Amniotic epithelial cell (primary cell): Measurements from ENCODE around the gene OR9A2.

ENCODE experiments used
- DNase-seq: peaks from one replicate; pipeline ENCODE4 v3.0.0-alpha.2; 2010; ENCODE audit warnings: low read depth

The OR9A2 gene

DNA sequence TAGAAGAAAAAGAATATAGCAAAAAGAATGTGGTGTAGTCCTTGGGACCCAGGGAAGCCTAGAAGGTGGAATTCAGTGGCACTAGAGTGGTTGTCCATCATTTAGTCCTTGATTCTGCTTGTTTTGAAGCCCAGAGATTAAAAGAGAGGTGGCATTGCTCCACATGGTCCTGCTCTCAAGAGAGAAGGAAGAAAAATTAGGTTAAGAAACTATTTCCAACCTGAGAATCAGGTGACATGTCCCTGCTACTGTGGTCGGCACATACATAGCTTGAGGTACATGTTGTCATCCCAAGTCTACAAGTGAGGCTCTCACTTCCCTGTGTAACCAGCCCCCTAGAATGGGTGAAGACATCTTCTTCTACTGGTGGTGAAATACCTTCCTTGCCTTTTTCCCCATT lies at the start of gene OR9A2:
OR9A2 (minus strand) TSS at position 101 of the 400 bp plus-strand sequence; CDS start at position 101, 0 bp downstream.
- DNase-seq, result no peak

DNA sequence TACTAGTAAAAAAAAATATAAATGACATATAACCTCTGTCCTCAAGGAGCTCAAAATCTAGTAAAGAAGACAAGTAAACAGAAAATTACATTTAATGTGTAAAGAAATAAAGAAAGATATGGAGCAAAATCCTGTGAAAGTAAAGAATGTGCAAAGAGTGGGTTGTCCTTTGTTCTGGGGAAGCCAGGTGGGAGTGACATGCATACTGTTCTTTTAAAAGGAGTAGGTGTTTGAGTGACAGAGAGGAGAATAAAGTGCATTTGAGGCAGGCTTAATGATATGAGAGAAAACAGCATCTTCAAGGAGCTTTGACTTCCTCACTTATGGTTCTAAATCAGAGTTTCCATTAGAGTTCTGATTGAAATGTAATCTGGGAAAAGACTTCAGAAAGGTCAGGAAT lies 47.2 kb upstream of the OR9A2 start:
- no peak for DNase-seq

DNA sequence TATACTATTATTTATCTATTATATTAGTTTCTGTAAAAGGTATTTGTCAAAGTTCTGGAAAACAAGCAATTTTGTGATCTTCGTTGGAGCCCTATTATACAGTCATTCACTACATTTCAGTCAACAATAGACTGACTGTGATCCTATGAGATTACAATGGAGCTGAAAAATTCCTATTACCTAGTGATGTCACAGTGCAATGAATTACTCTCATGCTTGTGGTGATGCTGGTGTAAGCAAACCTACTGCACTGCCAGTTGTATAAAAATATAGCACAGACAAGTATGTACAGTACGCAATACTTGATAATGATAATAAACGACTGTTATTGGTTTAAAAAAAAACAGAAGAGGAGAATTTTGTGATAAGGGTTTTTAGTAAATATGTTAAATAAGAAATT lies 46.6 kb upstream of the OR9A2 start:
- peak; percentile 2 for DNase-seq

GRCh38 chr7:143069912-143070500 lies 43.1 kb upstream of the OR9A2 start:
- no peak for DNase-seq

- DNase-seq, result no peak
Observed at GRCh38 chr7:143068446-143068845, 41.5 kb upstream of the OR9A2 start.

- no peak for DNase-seq
Observed at GRCh38 chr7:143063741-143064140, 36.8 kb upstream of the OR9A2 start.

GRCh38 chr7:143055754-143056153 lies 28.8 kb upstream of the OR9A2 start:
- no peak for DNase-seq

DNA sequence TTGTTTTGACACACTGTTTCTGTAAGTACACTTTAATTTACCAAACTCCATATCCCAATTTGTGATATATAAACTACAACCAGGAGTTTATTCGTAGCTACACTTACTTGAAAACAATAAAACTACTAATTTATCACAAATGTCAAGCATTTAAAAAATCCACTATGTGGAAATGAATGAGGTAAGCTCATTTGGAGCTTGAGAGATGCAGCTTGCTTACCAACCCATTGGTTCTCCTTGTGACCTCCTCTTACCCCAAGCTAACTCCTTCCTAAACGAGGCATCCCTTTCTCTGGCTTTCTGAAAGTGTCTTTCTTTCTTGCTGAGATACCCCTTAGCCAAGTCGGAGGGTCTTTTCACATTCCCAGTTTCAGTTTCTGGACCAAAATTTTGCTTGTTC lies 27.7 kb upstream of the OR9A2 start:
- DNase-seq, result no peak

DNA sequence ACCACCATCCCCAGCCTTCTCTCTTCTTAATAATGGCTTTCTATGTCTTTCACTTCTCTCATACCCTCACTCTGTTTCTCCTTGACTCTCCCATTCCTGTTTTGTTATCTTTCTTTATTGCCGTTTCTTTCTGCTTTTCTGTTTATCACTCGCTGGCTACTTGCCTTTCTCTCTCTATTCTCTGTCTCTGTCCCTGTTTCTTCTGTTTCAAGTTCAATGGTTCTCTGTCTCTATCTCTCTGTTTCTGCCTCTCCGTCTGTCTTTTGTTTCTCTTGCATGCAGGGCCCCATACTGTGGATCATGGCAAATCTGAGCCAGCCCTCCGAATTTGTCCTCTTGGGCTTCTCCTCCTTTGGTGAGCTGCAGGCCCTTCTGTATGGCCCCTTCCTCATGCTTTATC lies 25.1 kb upstream of the OR9A2 start, which contains the start of gene OR6V1:
OR6V1 (plus strand) TSS at position 301 of the 400 bp plus-strand sequence; CDS start at position 301, 0 bp downstream.
- no peak for DNase-seq

GRCh38 chr7:143050931-143051330 lies 24.0 kb upstream of the OR9A2 start:
- no peak for DNase-seq

GRCh38 chr7:143049362-143049761 lies 22.4 kb upstream of the OR9A2 start:
- no peak for DNase-seq

DNA sequence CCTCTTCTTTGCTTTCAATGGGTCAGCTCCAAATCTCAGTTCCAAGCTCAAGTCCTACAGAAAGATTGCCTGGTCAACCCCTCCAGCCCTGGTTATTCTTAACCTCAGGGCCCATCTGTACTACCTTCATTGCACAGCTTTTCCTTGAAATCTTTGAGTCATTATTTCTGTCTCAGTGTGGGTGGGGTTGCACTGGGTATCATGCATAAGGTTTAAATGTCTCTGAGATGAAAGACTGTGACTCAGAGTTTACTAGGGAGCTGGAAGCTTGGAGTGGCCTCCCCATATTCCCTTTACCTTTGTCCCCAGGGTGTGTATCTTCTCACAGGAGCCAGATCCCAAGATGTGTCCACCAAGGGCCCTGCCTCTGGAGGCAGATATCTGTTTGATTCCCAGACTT lies 21.9 kb upstream of the OR9A2 start:
- DNase-seq, result no peak

- no peak for DNase-seq
Observed at GRCh38 chr7:143047326-143047725, 20.4 kb upstream of the OR9A2 start.

GRCh38 chr7:143046426-143046851 lies 19.5 kb upstream of the OR9A2 start:
- DNase-seq, result no peak

DNA sequence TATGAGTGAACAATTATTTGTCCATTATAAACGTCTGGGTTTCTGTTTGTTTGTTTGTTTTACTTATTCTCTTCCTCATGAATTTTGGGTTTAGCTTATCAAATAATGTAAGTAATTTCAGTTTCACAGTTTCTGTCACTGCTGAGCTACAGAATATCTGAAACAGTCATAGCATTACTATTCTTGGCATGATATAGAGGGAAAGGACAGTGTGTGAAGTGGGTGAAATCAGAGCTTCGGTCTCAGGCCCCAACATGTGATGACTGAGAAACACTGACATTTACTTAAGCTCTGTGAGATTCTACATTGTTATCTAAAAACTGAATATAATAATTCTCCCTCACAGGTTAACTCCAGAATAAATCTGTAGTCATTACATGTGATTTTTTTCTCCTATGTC lies 16.5 kb upstream of the OR9A2 start:
- no peak for DNase-seq

DNA sequence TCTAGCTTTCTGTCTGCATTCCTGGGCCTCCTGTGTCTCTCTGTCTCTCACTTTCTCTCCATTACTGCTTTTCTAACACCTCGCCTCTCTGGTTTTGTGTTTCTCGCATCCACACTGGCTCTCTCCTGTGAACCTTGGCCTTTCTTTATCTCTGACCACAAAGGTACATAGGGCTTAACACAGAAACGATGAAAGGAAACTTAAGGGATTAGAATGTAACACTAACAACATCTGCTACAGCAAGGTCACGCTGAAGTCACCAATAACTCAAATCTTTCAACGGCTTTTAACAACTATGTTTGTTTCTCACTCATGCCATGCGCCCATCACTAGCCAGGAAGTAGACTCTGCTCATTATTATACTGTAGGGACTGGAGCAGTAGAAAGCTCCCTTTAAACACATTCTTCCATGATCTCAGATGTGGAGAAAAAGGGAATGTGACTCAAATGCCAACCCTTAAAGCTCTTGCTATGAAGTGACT lies 15.9 kb upstream of the OR9A2 start:
- peak; percentile 14 for DNase-seq

DNA sequence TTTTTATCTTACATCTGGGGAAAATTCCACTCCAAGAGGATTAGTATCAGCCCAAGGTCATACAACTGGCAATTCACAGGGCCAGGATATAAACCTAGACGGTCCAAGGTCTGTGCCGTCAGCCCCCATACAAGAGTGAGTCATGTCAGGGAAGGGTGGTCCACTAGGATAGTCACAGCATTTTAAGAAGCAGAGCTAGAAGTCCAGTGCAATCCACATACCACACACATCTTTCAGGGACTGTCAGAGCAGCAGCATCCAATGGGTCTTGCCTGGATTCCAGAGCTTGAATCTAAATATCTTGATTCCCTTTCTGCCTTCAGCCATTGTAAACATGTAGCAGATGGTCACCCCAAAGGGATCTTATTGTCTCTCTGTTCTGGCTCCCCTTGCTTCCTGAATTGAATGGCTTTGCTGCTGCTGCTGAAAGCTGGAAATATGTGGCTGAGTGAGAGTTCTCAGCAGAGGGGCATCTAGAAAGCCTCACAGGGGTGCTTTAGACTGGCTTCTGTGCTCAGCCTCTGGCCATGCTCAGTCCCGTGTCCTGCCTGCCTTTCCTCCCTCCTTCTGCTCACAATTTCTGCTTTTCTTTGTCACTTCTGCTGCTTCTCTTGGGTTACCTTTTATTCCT lies 15.3 kb upstream of the OR9A2 start:
- DNase-seq, result no peak

GRCh38 chr7:143041346-143041745 lies 14.4 kb upstream of the OR9A2 start:
- no peak for DNase-seq

GRCh38 chr7:143040209-143040715 lies 13.3 kb upstream of the OR9A2 start:
- DNase-seq, result no peak

DNA sequence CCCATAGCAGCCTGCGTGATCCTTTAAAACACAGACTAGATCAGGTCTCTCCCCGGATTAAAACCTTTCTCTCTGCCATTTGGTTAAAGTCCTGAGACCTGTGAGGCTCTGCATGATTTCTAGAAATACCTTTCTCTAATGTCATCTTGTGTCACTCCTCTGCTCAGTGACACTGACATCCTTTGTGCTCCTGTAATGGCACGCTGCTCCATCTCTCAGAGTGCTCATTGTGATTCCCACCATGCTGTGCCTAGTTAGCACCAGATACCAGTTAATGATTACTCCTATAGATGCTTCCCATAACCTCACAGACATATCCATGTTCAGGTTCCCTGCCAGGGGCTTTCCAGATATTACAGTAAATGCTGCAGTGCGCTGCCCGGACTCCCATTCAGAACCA lies 11.7 kb upstream of the OR9A2 start:
- no peak for DNase-seq

GRCh38 chr7:143027683-143028082 lies 751 bp upstream of the OR9A2 start:
- DNase-seq, result no peak

GRCh38 chr7:143025371-143025770 lies 1.6 kb downstream of the OR9A2 start:
- no peak for DNase-seq

GRCh38 chr7:143023047-143023446 lies 3.9 kb downstream of the OR9A2 start:
- DNase-seq, result no peak

- DNase-seq, result no peak
Observed at GRCh38 chr7:143018931-143019330, 8.0 kb downstream of the OR9A2 start.
